GM23338 (cell line): ENCODE results near the gene CARD6. TPM values are rescaled to one million over a fixed set of nuclear protein-coding genes. Genes with fewer than 3 reads are reported as not detected.

Experiments used
- ATAC-seq: fragments of 200-7000 bp; cut with Tn5 transposase; 3 replicates; pipeline ENCODE4 v1.9.1; 2020
- DNase-seq: peaks from one replicate; pipeline ENCODE4 v3.0.0-alpha.2; 2015; ENCODE audit warnings: low spot score
- H2AFZ ChIP-seq: fragments of 200-600 bp; sonication (generic); 2 replicates; pipeline ENCODE4 v1.8.0; 2016; ENCODE audit warnings: antibody characterized with exemption, mild to moderate bottlenecking, moderate library complexity
- H3F3A ChIP-seq: fragments of 200-600 bp; sonication (generic); replicated peaks from 2 replicates; pipeline ENCODE4 v1.8.0; 2017; ENCODE audit warnings: antibody characterized with exemption, mixed run types, low read depth
- H3K27ac ChIP-seq: fragments of 200-600 bp; sonication (generic); 2 replicates; pipeline ENCODE4 v1.6.1; 2016; ENCODE audit warnings: low read depth
- H3K27me3 ChIP-seq: fragments of 200-600 bp; sonication (generic); 2 replicates; pipeline ENCODE4 v1.8.0; 2016; ENCODE audit warnings: mild to moderate bottlenecking, mixed run types, moderate library complexity; ENCODE audit not compliant: insufficient read depth
- H3K36me3 ChIP-seq: fragments of 200-600 bp; sonication (generic); 2 replicates; pipeline ENCODE4 v1.8.0; 2016; ENCODE audit warnings: mild to moderate bottlenecking; ENCODE audit not compliant: insufficient read depth
- H3K4me1 ChIP-seq: fragments of 200-600 bp; sonication (generic); 2 replicates; pipeline ENCODE4 v1.8.0; 2016; ENCODE audit warnings: mild to moderate bottlenecking, moderate library complexity; ENCODE audit not compliant: insufficient read depth
- H3K4me2 ChIP-seq: fragments of 200-600 bp; sonication (generic); 2 replicates; pipeline ENCODE4 v1.7.1; 2017; ENCODE audit warnings: mixed run types
- H3K4me3 ChIP-seq: fragments of 200-600 bp; sonication (generic); 2 replicates; pipeline ENCODE4 v1.6.1; 2016; ENCODE audit warnings: mixed run types
- H3K79me2 ChIP-seq: fragments of 200-600 bp; sonication (generic); replicated peaks from 2 replicates; pipeline ENCODE4 v1.8.0; 2017; ENCODE audit warnings: mild to moderate bottlenecking; ENCODE audit not compliant: insufficient read depth
- H3K9me2 ChIP-seq: fragments of 200-600 bp; sonication (generic); 2 replicates; pipeline ENCODE4 v1.8.0; 2017; ENCODE audit not compliant: insufficient read depth
- H4K20me1 ChIP-seq: fragments of 200-600 bp; sonication (generic); replicated peaks from 2 replicates; pipeline ENCODE4 v1.8.0; 2017; ENCODE audit warnings: mild to moderate bottlenecking; ENCODE audit not compliant: insufficient read depth
- H3K27ac Mint-ChIP-seq: 2 replicates; pipeline ENCODE4 v1.8.0; 2020; ENCODE audit warnings: inconsistent platforms, mild to moderate bottlenecking, moderate library complexity, mixed read lengths
- H3K27me3 Mint-ChIP-seq: 3 replicates; pipeline ENCODE4 v1.8.0; 2022; ENCODE audit warnings: low read depth, mild to moderate bottlenecking, moderate library complexity, mixed read lengths, inconsistent platforms; ENCODE audit not compliant: insufficient read depth, poor library complexity
- H3K36me3 Mint-ChIP-seq: 3 replicates; pipeline ENCODE4 v1.8.0; 2021; ENCODE audit warnings: low read depth, mild to moderate bottlenecking, inconsistent platforms, moderate library complexity, mixed read lengths
- H3K4me1 Mint-ChIP-seq: 3 replicates; pipeline ENCODE4 v1.8.0; 2020; ENCODE audit warnings: mild to moderate bottlenecking, inconsistent platforms, mixed read lengths
- H3K4me3 Mint-ChIP-seq: 3 replicates; pipeline ENCODE4 v1.8.0; 2021; ENCODE audit warnings: moderate library complexity, mild to moderate bottlenecking, inconsistent platforms, mixed read lengths
- H3K9me3 Mint-ChIP-seq: 3 replicates; pipeline ENCODE4 v1.8.0; 2020; ENCODE audit warnings: moderate library complexity, mild to moderate bottlenecking, inconsistent platforms, mixed read lengths
- CREB1 ChIP-seq: fragments of 250-450 bp; sonication (Bioruptor Pico); IDR thresholded peaks from 2 replicates; pipeline ENCODE4 v1.5.0; 2020; ENCODE audit warnings: low read depth, mild to moderate bottlenecking, moderate library complexity
- CTCF ChIP-seq, 2 experiments: fragments of 200-600 bp in 1 of 2; sonication (generic) in 1 of 2; conservative IDR thresholded peaks; 2 replicates each; pipeline versions ENCODE4 v1.5.1 to v1.6.1; 2016 to 2017; ENCODE audit warnings: antibody characterized with exemption in 2 of 2, low read depth in 2 of 2, mild to moderate bottlenecking in 2 of 2, moderate library complexity in 1 of 2
- ETS1 ChIP-seq: IDR thresholded peaks from 2 replicates; pipeline ENCODE4 v1.6.1; 2016; ENCODE audit warnings: antibody characterized with exemption
- EZH2 ChIP-seq: fragments of 200-600 bp; sonication (generic); IDR thresholded peaks from one replicate; pipeline ENCODE4 v1.8.0; 2017; ENCODE audit warnings: antibody characterized with exemption, mild to moderate bottlenecking, low read depth; ENCODE audit not compliant: unreplicated experiment
- POLR2AphosphoS5 ChIP-seq: IDR thresholded peaks from 2 replicates; pipeline ENCODE4 v1.6.1; 2016; ENCODE audit warnings: antibody characterized with exemption, low read depth
- REST ChIP-seq: IDR thresholded peaks from one replicate; pipeline ENCODE4 v1.6.1; 2018; ENCODE audit warnings: antibody characterized with exemption; ENCODE audit not compliant: unreplicated experiment
- ZNF114 ChIP-seq: fragments of 250-450 bp; sonication (Bioruptor Pico); IDR thresholded peaks from 2 replicates; pipeline ENCODE4 v1.5.0; 2020; ENCODE audit warnings: mild to moderate bottlenecking, moderate library complexity
- ZNF462 ChIP-seq: fragments of 250-450 bp; sonication (Bioruptor Pico); IDR thresholded peaks from 2 replicates; pipeline ENCODE4 v1.5.0; 2020; ENCODE audit warnings: mild to moderate bottlenecking, moderate library complexity
- polyA plus RNA-seq: library from polyadenylated mRNA; unstranded; fragments of >200 nt; fragmentation: Nextera tagmentation; extraction: Ambion mirVana; gene quantifications from 2 replicates; pipeline ENCODE4 v1.2.1, GENCODE V29; 2016
- total RNA-seq: library from RNA; depleted of rRNA; stranded (reverse); fragments of >200 nt; shearing (Covaris generic); gene quantifications from 2 replicates; pipeline ENCODE4 v1.2.3, GENCODE V29; 2014

Gene CARD6
- total and polyA plus RNA-seq, 2 experiments from 2014 or later, result 0.32 to 0.45 TPM

- TF ChIP-seq ZNF462 (CRISPR knock-in tag), result no peak
- no peak for TF ChIP-seq ZNF114 (CRISPR knock-in tag)
- peak; percentile 95 for TF ChIP-seq ETS1
- TF ChIP-seq EZH2, result no peak
Observed at GRCh38 chr5:40834849-40835787, 6.0 kb upstream of the CARD6 start, which contains the start of gene RPL37 (continued).

- peaks cover 19% of the 10 kb centered on the region for H3K79me2 ChIP-seq
- 0 out of 3 replicates have a peak, but pooled peaks cover 6% of the 10 kb centered on the region for H3K9me3 Mint-ChIP-seq
- H3K4me2 ChIP-seq, result no peak overlapping the region
- H3K36me3 Mint-ChIP-seq, result peaks cover 24% of the 10 kb centered on the region
- H3K4me3 Mint-ChIP-seq, result no peak overlapping the region
- no peak overlapping the region for H2AFZ ChIP-seq
- peaks cover 18% of the 10 kb centered on the region for H3K27me3 Mint-ChIP-seq
- H3K9me2 ChIP-seq, result no peaks in the 10 kb centered on the region
- H3K27me3 ChIP-seq, result no peaks in the 10 kb centered on the region
- H3K4me1 ChIP-seq, result peaks cover 20% of the 10 kb centered on the region
- H3K27ac ChIP-seq, result no peak overlapping the region
- no peak for DNase-seq
- H3K4me3 ChIP-seq, result no peak overlapping the region
- peaks cover 14% of the 10 kb centered on the region for H3K36me3 ChIP-seq
- peaks cover 10% of the 10 kb centered on the region for H4K20me1 ChIP-seq
- H3F3A ChIP-seq, result peaks cover 27% of the 10 kb centered on the region
- H3K27ac Mint-ChIP-seq, result no peak overlapping the region
- no peak for ATAC-seq
- H3K4me1 Mint-ChIP-seq, result peaks cover 28% of the 10 kb centered on the region
- TF ChIP-seq CREB1 (CRISPR knock-in tag) (no peak), CTCF (conservative IDR thresholded peaks at IDR 0.05; ENCODE audit: low read depth in 2 of 2) (no peak), EZH2 (no peak), POLR2AphosphoS5 (no peak), REST (no peak), ZNF114 (CRISPR knock-in tag) (no peak), ETS1 (no peak)
Observed at GRCh38 chr5:40838086-40838485, 3.1 kb upstream of the CARD6 start.
